HG02970 (cell line): ENCODE measurements around the gene C2CD4C.
"Not testable (repeated sequence)": the region's sequence is repeated elsewhere in the genome, so short reads cannot be mapped to it uniquely, and the experiment has no call there.

ENCODE experiments used
- ATAC-seq: cut with Tn5 transposase; IDR thresholded peaks from one replicate; pipeline ENCODE4 v1.9.1; 2021; ENCODE audit warnings: mild to moderate bottlenecking, moderate library complexity, moderate number of reproducible peaks; ENCODE audit not compliant: unreplicated experiment, low FRiP score

The C2CD4C gene

GRCh38 chr19:418761-419671 is 10.1 kb upstream of the C2CD4C start:
- ATAC-seq: no peak

GRCh38 chr19:416416-416815 is 7.5 kb upstream of the C2CD4C start:
- ATAC-seq: no peak

GRCh38 chr19:415292-415691 is 6.3 kb upstream of the C2CD4C start:
- ATAC-seq: no peak

GRCh38 chr19:413756-414420 is 4.9 kb upstream of the C2CD4C start:
- no peak for ATAC-seq

- ATAC-seq: no peak
Measured at GRCh38 chr19:412356-413355, 3.7 kb upstream of the C2CD4C start.

- ATAC-seq: no peak
Measured at GRCh38 chr19:411723-412355, 2.9 kb upstream of the C2CD4C start.

DNA sequence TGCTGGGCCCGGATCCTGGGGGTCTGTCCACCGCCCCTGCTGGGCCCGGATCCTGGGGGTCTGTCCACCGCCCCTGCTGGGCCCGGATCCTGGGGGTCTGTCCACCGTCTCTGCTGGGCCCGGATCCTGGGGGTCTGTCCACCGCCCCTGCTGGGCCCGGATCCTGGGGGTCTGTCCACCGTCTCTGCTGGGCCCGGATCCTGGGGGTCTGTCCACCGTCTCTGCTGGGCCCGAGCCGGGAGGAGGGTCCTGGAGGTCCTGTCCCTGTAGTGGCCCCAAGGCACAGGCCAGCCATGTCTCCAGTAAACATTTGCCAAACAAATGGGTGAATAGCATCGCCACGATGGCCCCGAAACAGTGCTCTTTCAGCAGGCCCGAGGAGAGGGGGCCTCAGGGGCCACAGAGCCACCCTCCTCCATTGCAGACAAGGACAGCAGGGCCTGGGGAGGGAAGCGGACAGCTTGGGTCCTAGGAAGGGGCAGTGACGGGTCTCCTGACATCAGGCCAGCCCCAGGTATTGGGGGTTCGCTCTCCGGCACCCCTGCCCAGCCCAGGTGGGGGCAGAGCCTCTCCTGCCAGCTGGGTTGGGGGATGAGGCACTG is 2.3 kb upstream of the C2CD4C start:
- ATAC-seq: not testable (repeated sequence)

GRCh38 chr19:410243-410781 is 1.4 kb upstream of the C2CD4C start:
- no peak for ATAC-seq

GRCh38 chr19:409516-410242 is 732 bp upstream of the C2CD4C start:
- ATAC-seq: no peak

DNA sequence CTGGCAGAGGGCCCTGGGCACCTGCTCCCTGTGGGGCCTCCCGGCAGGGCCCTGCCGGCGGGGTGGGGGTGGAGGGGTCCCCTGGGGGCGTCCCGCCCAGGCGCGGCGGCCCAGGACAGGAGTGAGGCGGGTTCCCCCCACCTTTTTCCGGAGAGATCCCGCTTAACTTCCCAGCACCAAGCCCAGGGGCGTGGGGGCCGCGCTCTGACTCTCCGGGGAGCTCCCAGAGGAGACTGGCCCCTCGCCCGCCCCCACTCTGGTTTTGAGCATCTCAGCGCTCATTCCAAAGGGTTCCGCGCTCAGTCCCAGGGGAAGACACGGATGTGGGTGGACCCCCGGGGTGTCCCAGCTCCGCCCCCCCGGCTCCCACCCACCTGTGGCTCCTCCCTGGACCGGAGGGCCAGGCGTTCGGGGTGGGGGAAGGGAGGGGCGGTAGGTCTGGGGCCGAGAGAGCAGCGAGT is 476 bp downstream of the C2CD4C start:
- no peak for ATAC-seq

- ATAC-seq: no peak
Measured at GRCh38 chr19:407511-408440, 1.2 kb downstream of the C2CD4C start.

DNA sequence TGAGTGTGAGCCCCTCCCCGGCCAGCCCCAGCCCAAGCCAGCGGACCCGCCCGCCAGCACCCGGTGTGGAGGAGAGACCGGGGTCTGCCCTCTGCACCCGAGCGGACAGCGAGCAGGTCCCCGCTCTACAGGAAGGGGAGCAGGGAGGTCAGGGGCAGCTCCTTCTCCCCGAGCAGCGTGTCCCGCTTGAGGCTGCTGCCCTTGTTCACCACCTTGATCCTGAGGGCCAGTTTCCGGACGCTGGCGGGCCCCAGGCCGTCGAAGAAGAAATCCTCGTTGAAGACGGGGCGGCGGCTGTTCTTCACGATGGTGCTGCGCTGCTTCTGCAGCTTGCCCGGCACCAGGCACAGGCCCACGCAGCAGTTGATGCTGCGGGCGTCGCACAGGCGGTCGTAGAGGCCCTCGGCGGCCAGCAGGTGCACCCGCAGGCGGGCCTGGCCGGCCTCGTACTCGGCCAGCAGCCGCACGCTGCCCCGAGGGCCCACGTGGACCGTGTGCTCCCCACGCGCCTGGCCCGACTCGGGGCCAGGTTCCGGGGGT is 1.9 kb downstream of the C2CD4C start:
- no peak for ATAC-seq

GRCh38 chr19:406135-406781 is 2.7 kb downstream of the C2CD4C start:
- no peak for ATAC-seq

- ATAC-seq: no peak
Measured at GRCh38 chr19:405121-405965, 3.6 kb downstream of the C2CD4C start.

- ATAC-seq: no peak
Measured at GRCh38 chr19:403221-404027, 5.5 kb downstream of the C2CD4C start.
